NCI-H2029 treated with DMSO at 0.1 percent for 48 hours (cell line): ENCODE data around the gene DRICH1.
"Not testable (repeated sequence)": the region's sequence is repeated elsewhere in the genome, so short reads cannot be mapped to it uniquely, and the experiment has no call there.

ENCODE experiments used
- DNase-seq: peaks from one replicate; lab custom pipeline; 2025; lab: John Stamatoyannopoulos, UW

Gene DRICH1

DNA sequence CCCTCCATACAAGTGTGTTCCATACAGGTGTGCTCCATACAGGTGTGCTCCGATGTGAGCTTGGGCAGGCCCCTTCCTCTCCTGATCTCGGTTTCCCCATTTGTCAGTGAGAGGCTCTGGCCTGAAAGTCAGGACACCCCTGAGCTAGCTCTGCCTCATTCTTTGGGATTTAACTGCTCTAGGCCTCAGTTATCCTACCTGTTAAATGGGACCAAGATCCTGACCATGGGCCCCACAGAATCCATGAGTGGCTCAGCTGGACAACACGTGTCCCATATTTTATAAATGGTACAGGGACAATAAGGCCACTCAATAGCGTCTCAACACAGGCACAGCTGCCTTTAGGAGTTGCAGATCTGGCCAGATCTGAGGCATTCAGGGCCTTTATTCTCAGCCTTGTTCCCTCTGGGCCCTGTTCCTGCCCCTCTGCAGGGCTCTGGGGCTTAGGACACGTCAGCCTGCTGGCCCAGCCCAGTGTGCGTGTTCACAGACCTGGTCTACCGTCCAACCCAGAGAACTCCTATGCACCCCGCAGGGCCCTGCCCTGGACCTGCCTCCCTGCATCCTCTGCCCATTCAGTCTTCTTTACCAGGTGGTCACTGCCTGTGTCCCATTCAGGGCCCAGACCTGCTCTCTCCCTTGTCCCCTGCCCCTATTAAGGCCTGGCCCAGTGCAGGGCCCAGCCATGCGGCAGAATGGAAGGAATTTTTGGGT, 33.2 kb downstream of the DRICH1 start:
- DNase-seq: no peak

GRCh38 chr22:23597576-23598268, 34.4 kb downstream of the DRICH1 start:
- not testable (repeated sequence) for DNase-seq

DNA sequence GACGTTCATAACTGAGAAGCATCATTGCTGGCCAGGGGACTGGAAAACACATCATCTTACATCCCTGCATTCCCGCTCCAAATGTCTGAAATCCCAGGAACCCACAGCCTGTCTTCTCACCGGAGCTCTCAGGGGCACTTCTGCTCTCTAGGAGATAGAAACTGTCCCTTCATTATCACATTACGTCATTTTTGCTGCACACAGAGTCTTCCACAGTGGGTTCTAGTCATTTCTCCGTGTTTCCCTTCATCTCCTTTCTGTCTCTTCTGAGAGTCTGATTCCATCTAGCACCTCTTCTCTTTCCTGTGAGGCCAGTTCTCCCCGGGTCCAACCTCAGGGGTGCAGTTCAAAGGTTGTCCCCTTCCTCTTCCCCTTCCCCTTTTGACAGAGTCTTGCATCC, 36.2 kb downstream of the DRICH1 start:
- not testable (repeated sequence) for DNase-seq

GRCh38 chr22:23591846-23592245, 40.3 kb downstream of the DRICH1 start:
- no peak for DNase-seq

- DNase-seq: peak; percentile 10
These were observed 40.8 kb downstream of the DRICH1 start for GRCh38 chr22:23591201-23591791.

- no peak for DNase-seq
These were observed 48.3 kb downstream of the DRICH1 start for GRCh38 chr22:23583836-23584235.

DNA sequence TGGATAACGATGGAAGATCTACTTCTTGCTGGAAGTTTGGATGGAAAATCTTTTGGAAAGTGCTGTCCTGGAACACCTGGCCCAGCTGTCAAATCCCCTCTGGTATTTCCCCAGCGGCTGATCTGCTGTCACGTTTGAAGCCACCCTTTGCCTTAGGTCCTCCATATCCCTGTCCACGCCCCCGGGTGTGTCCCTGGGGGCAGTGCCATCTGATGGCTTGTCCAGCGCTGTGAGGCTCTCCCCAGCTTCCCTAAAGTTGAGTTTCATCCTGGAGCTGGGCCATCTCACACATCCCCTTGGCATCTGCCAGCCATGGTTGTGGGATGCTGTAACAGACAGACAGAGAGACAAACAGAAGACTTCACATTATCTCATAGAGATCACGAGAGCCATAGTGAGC, 49.0 kb downstream of the DRICH1 start:
- no peak for DNase-seq

- DNase-seq: no peak
These were observed 50.9 kb downstream of the DRICH1 start for GRCh38 chr22:23581260-23581650.

DNA sequence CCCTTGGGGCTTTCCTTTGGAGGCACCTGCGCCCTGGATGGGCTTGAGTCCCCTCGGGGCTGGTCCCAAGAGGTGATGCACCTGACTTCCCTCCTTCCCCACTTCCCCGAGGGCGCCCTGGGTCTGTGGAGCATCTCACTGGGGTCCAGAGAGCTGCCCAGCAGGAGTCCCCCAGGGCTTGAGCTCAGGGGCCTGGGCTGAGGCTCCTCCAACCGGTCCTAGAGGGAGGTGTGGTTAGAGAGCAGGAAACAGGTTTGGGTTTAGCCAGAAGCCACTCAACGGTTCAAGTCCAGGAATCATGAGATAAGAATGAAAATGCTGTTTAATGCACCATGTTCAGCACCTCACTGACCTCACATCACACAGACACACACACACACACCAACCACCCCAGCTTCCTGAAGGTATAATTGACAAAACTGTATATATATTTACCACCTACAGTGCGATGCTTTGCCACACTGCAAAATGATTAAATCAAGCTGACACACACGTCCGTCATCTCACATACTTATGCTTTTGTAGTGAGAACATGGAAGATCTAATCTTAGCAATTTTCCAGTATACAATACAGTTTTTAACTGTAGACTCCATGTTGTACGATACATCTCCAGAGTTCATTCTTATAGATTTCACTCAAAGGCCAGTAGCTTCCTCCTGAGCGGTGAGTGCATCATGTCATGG, 51.4 kb downstream of the DRICH1 start:
- DNase-seq: no peak

GRCh38 chr22:23579870-23580575, 52.1 kb downstream of the DRICH1 start, which contains the start of gene IGLL1:
Gene IGLL1 (minus strand): TSS chr22:23580290. CDS start chr22:23580190, 100 bp downstream.
- DNase-seq: no peak

- DNase-seq: no peak
These were observed 52.8 kb downstream of the DRICH1 start for GRCh38 chr22:23579280-23579679.

DNA sequence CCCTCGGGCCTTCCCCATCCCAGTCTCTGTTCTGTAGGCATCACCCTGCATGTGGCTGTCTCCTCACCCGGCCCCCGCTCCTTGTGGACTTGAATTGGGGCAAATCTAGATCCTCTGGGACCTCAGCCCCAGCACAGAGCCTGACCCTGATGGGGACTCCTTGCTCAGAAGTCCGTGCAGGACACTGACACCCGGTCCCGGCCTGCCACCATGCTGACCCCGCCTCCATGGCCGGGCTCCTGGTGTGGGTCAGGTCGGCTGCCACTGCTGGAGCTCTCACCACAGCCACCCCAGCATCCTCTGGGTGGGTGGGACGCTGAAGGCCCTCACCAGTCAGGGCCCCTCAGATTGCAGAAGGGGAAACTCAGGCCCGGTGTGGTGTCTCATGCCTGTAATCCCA, 53.8 kb downstream of the DRICH1 start:
- DNase-seq: no peak

GRCh38 chr22:23576681-23577080, 55.4 kb downstream of the DRICH1 start:
- no peak for DNase-seq

- no peak for DNase-seq
These were observed 56.5 kb downstream of the DRICH1 start for GRCh38 chr22:23575601-23576000.

DNA sequence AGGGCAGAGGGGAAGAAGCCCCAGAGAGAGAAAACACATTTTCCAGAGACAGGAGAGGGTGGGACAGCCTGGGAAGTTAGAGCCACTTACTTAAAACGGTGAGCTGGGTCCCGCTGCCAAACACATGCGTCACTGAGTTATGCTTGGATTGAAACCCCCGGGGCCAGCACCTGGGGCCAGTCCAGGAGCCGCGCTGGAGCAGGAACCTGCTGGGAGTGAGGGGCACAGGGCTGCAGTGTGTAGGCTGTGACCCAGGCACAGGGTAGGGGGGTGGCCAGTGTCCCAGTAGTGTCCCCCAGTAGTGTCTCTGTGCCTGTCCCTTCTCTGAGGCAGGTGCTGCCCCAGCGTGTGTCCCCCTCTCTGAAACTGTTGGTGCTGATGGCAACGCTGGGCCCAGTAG, 57.2 kb downstream of the DRICH1 start:
- DNase-seq: no peak

- no peak for DNase-seq
These were observed 57.7 kb downstream of the DRICH1 start for GRCh38 chr22:23574371-23574811.

- not testable (repeated sequence) for DNase-seq
These were observed 58.4 kb downstream of the DRICH1 start for GRCh38 chr22:23573701-23574235.

- DNase-seq: not testable (repeated sequence)
These were observed 59.0 kb downstream of the DRICH1 start for GRCh38 chr22:23573106-23573505.

GRCh38 chr22:23571486-23571885, 60.6 kb downstream of the DRICH1 start:
- no peak for DNase-seq

DNA sequence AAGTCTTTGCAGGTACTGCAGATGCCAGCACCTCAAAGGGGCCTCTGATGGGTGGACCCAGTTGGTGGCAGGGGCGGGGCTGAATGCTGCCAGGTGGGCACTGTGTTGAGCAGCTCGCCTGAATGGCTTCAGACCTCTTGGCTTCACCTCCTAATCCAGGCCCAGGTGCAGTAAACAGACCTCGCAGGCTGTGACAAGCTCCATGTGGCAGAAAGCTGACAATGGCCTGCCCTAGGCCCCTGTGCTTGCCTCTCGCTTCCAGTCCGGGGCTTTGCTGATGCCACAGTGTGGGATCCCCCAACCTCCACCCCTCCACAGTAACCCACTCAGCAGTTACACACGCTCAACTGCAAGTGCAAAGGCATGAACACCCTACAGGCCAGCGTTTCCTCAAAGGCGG, 61.4 kb downstream of the DRICH1 start:
- no peak for DNase-seq

GRCh38 chr22:23569716-23570115, 62.4 kb downstream of the DRICH1 start:
- DNase-seq: no peak

GRCh38 chr22:23569291-23569690, 62.8 kb downstream of the DRICH1 start:
- no peak for DNase-seq
